HepG2 (cell line): ENCODE measurements around the gene ANKRD17. TPM values are rescaled to one million over a fixed set of nuclear protein-coding genes. Genes with fewer than 3 reads are reported as not detected.
A peak's percentile ranks its signal among the peaks of the same experiment; 100 is the strongest.

Experiments
- ATF3 ChIP-seq: sonication (generic); formaldehyde crosslinking; IDR thresholded peaks from 2 replicates; pipeline ENCODE4 v1.4.0; 2020; ENCODE audit warnings: missing genetic modification reagents
- ATF7 ChIP-seq, 2 experiments: fragments of 450-650 bp in 1 of 2; sonication (generic) in 1 of 2; formaldehyde crosslinking in 1 of 2; IDR thresholded peaks; 2 replicates each; pipeline versions ENCODE4 v1.4.0 to v1.6.1; 2016 to 2020; ENCODE audit warnings: antibody characterized with exemption in 1 of 2, mild to moderate bottlenecking in 1 of 2, missing genetic modification reagents in 1 of 2
- DMAP1 ChIP-seq: IDR thresholded peaks from 2 replicates; pipeline ENCODE4 v1.6.1; 2016
- EHMT2 ChIP-seq: fragments of 200-600 bp; sonication (generic); IDR thresholded peaks from 2 replicates; pipeline ENCODE4 v1.7.0; 2017; ENCODE audit warnings: antibody characterized with exemption, low read depth, low read length, borderline replicate concordance
- HNRNPK ChIP-seq: fragments of 200-400 bp; formaldehyde crosslinking; IDR thresholded peaks from 2 replicates; pipeline ENCODE4 v1.6.1; 2018; ENCODE audit warnings: low read length, low read depth, moderate library complexity, mild to moderate bottlenecking; ENCODE audit not compliant: poor library complexity, severe bottlenecking
- IRF9 ChIP-seq: sonication (generic); formaldehyde crosslinking; IDR thresholded peaks from 2 replicates; pipeline ENCODE4 v1.8.0; 2022; ENCODE audit warnings: missing genetic modification reagents, mild to moderate bottlenecking, borderline replicate concordance
- KLF11 ChIP-seq: IDR thresholded peaks from 2 replicates; pipeline ENCODE4 v1.6.1; 2016; ENCODE audit warnings: missing compliant biosample characterization
- KLF6 ChIP-seq: IDR thresholded peaks from 2 replicates; pipeline ENCODE4 v1.8.0; 2016; ENCODE audit warnings: missing biosample characterization, missing genetic modification reagents
- RFXANK ChIP-seq: IDR thresholded peaks from 2 replicates; pipeline ENCODE4 v1.6.1; 2016
- TFDP2 ChIP-seq: sonication (generic); formaldehyde crosslinking; IDR thresholded peaks from 2 replicates; pipeline ENCODE4 v1.4.0; 2020; ENCODE audit warnings: missing genetic modification reagents
- THAP11 ChIP-seq: IDR thresholded peaks from 2 replicates; pipeline ENCODE4 v1.6.1; 2016; ENCODE audit warnings: missing biosample characterization, missing genetic modification reagents
- ZBTB1 ChIP-seq: sonication (generic); formaldehyde crosslinking; IDR thresholded peaks from 2 replicates; pipeline ENCODE4 v1.4.0; 2020; ENCODE audit warnings: missing genetic modification reagents, borderline replicate concordance
- ZBTB14 ChIP-seq: sonication (generic); formaldehyde crosslinking; IDR thresholded peaks from 2 replicates; pipeline ENCODE4 v1.4.0; 2020; ENCODE audit warnings: missing genetic modification reagents
- ZBTB33 ChIP-seq: sonication (generic); formaldehyde crosslinking; IDR thresholded peaks from 2 replicates; pipeline ENCODE4 v1.4.0; 2020; ENCODE audit warnings: missing genetic modification reagents
- ZNF292 ChIP-seq: sonication (generic); formaldehyde crosslinking; IDR thresholded peaks from 2 replicates; pipeline ENCODE4 v1.8.1; 2022; ENCODE audit warnings: mild to moderate bottlenecking, low read depth, missing genetic modification reagents, borderline replicate concordance
- ZNF33B ChIP-seq: sonication (generic); formaldehyde crosslinking; IDR thresholded peaks from 2 replicates; pipeline ENCODE4 v1.5.1; 2020; ENCODE audit warnings: mild to moderate bottlenecking, missing genetic modification reagents
- ZNF496 ChIP-seq: sonication (generic); formaldehyde crosslinking; IDR thresholded peaks from 2 replicates; pipeline ENCODE4 v1.8.1; 2023; ENCODE audit warnings: mild to moderate bottlenecking, moderate library complexity, missing genetic modification reagents; ENCODE audit not compliant: insufficient replicate concordance
- ZNF678 ChIP-seq: sonication (generic); formaldehyde crosslinking; IDR thresholded peaks from 2 replicates; pipeline ENCODE4 v1.4.0; 2020; ENCODE audit warnings: mild to moderate bottlenecking, missing genetic modification reagents
- ZNF780A ChIP-seq: sonication (generic); formaldehyde crosslinking; IDR thresholded peaks from 2 replicates; pipeline ENCODE4 v1.8.0; 2022; ENCODE audit warnings: mild to moderate bottlenecking, missing genetic modification reagents, moderate library complexity
- ZSCAN12 ChIP-seq: sonication (generic); formaldehyde crosslinking; IDR thresholded peaks from 2 replicates; pipeline ENCODE4 v1.9.0; 2021; ENCODE audit warnings: mild to moderate bottlenecking, missing genetic modification reagents
- ZSCAN25 ChIP-seq: sonication (generic); formaldehyde crosslinking; IDR thresholded peaks from 2 replicates; pipeline ENCODE4 v1.8.0; 2022; ENCODE audit warnings: mild to moderate bottlenecking, missing genetic modification reagents
- polyA plus RNA-seq, 8 experiments: library from polyadenylated mRNA; depleted of rRNA in 3 of 8; stranded (reverse) in 7 of 8; unstranded in 1 of 8; fragments of >200 nt; fragmentation: Illumina TruSeq in 4 of 8; extraction: Trizol in 4 of 8; gene quantifications; 2 replicates each; pipeline versions ENCODE4 v1.2.1 to v1.2.3, GENCODE V29; 2011 to 2016; ENCODE audit warnings: low read depth in 4 of 8, missing spikeins in 1 of 8, mixed read lengths in 1 of 8; ENCODE audit not compliant: insufficient read depth in 1 of 8
- total RNA-seq, 5 experiments: library from RNA; depleted of rRNA; stranded (reverse); fragments of >200 nt; fragmentation: Illumina TruSeq; extraction: Trizol; gene quantifications; 2 replicates each; pipeline ENCODE4 v1.2.3, GENCODE V29; 2016; ENCODE audit warnings: low read depth in 1 of 5

ANKRD17 gene
- total and polyA plus RNA-seq, 2 of the 13 experiments (the other 11 are each of a cell fraction or from before 2014, with no cell fraction given): 55.7 to 61.1 TPM

GRCh38 chr4:73258686-73259570 lies at the start of gene ANKRD17 (continued):
- TF ChIP-seq IRF9 (CRISPR knock-in tag): peak; percentile 59
- no peak for TF ChIP-seq RFXANK (CRISPR knock-in tag)
- no peak for TF ChIP-seq ZNF496
- no peak for TF ChIP-seq EHMT2
- peak; percentile 34; the same call in 1 of the 2 replicates for TF ChIP-seq ATF3 (CRISPR knock-in tag)
- 0 out of 2 replicates have a peak, but pooled peaks have one; percentile 80 for TF ChIP-seq ZSCAN12 (CRISPR knock-in tag)
- TF ChIP-seq DMAP1 (CRISPR knock-in tag): peak; percentile 96; the same call in 1 of the 2 replicates
- TF ChIP-seq KLF11 (CRISPR knock-in tag): no peak; the same call in 1 of the 2 replicates
- no peak for TF ChIP-seq ZNF678 (CRISPR knock-in tag)
- TF ChIP-seq ZBTB14 (CRISPR knock-in tag): peak; percentile 69
- 0 out of 2 replicates have a peak, but pooled peaks have one; percentile 36 for TF ChIP-seq ZNF780A
- peak; percentile 93 for TF ChIP-seq THAP11 (CRISPR knock-in tag)
- no peak for TF ChIP-seq ZBTB1 (CRISPR knock-in tag)
- TF ChIP-seq ZBTB33: peak; percentile 60
- TF ChIP-seq ZNF33B: peak; percentile 76; the same call in 1 of the 2 replicates
- TF ChIP-seq ATF7 (IDR thresholded peaks at IDR 0.05): no peak
- TF ChIP-seq ATF7 (CRISPR knock-in tag; IDR thresholded peaks at IDR 0.05): no peak
- TF ChIP-seq KLF6: 0 out of 2 replicates have a peak, but pooled peaks have one; percentile 17
- peak; percentile 91 for TF ChIP-seq HNRNPK
- TF ChIP-seq ZNF292 (CRISPR knock-in tag): peak; percentile 85
- peak; percentile 88 for TF ChIP-seq ZSCAN25
- peak; percentile 94 for TF ChIP-seq TFDP2 (CRISPR knock-in tag)
